HG03108 (cell line): ENCODE data around the gene MYEOV.

Experiments used
- ATAC-seq: cut with Tn5 transposase; IDR thresholded peaks from one replicate; pipeline ENCODE4 v1.9.1; 2021; ENCODE audit warnings: moderate library complexity; ENCODE audit not compliant: unreplicated experiment

The MYEOV gene

GRCh38 chr11:69301081-69301454, 7.1 kb downstream of the MYEOV start:
- no peak for ATAC-seq

DNA sequence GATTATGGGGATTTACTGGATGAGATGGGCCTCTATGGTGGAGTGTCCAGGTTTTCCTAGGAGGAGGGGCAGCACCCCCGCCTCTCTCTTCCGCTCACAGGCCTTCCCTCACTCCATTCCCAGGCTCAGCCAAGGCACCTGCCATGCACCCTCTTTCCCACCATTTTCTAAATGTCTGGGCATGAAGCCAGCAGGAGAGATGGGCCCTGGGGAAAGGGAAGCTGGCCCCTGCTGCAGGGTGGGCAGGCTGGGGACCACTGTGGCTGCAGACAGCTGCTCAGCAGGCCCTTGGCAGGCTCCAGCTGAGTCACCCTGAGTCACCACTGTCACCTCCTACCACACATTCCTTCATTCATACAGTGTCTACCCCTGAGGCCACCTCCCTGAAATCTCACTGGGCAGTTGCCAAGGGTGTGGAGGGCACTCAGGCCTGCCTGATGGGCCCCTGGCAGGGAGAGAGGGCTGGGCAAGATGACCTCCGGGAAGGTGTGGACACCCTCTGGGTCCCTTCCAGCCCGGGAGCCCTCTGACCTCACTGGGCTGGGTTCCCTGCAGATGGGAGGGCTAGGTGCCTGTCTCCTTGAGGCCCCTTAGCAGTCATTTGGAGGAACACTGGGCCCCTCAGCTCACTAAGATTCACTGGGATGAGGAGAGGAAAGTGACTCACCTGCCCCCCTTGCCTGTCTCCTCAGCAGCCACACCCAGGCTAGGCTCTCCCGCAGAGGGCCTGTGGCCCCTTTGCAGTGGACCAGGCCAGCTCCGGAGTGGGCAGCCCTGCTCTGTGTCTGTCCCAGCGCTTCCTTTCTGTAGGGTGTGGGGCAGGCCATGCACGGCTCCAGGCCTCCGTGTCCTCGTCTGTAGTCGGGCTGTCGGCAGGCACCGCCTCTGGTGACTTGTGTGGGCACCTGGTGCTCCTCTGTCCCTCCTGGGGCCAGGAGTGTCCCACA, 7.8 kb downstream of the MYEOV start:
- ATAC-seq: no peak

DNA sequence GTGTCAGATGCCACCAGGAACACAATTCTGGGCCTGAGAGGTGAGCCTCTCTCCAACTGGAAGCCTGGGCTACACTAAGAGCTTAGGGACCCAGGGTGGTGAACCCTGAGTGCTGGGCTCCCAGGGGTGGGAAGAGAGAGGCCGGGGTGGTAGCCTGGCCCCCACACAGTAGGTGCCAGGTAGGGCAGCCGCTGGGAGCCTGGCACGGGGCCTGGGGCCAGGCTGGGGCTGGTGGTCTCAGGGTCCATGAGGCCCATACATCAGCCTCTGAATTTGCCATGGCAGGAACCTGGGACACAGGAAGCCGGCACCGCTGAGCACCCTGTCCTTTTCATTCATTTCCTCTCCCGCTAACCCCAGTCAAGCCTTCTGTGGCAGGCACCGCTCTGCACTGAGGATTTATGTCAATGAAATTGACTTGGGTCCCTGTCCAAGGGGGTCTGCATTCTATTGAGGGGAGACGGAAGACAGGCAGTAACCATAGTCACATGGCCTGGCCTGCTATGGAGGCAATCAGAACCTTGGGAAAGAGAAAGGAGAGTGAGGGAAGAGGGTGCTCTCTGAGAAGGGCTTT, 8.6 kb downstream of the MYEOV start:
- ATAC-seq: no peak

DNA sequence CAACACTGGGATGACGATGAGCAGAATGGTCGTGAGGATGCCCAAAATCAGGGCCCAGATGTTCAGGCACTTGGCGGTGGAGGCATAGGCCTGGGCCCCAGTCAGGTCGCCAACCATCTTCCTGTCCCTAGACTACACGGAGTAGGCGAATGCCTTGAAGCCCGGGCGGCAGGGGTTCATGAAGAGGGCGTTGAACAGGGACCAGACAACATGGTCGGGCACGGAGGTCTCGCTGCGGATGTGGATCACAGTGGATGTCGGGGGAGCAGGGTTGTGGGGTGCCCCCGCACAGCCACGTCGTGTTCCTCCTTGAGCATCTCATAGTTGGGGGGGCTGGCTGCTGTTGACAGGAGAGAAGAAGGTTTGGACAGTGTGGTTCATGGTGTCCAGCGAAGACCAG, 9.5 kb downstream of the MYEOV start:
- no peak for ATAC-seq

DNA sequence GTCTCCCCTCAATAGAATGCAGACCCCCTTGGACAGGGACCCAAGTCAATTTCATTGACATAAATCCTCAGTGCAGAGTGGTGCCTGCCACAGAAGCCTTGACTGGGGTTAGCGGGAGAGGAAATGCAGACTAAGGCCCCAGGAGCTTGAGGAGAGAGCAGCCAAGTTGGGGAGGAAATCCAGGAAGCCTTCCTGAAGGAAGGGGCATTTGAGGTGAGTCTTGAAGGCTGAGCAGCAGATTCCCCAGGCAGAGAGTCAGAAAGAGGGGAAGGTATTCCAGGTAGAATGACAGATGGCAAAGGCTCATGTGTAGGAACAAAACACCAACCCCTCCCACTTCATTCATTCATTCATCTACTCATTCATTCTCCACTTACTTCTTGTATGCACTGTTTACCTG, 10.3 kb downstream of the MYEOV start:
- ATAC-seq: no peak

GRCh38 chr11:69304686-69305085, 10.7 kb downstream of the MYEOV start:
- no peak for ATAC-seq

DNA sequence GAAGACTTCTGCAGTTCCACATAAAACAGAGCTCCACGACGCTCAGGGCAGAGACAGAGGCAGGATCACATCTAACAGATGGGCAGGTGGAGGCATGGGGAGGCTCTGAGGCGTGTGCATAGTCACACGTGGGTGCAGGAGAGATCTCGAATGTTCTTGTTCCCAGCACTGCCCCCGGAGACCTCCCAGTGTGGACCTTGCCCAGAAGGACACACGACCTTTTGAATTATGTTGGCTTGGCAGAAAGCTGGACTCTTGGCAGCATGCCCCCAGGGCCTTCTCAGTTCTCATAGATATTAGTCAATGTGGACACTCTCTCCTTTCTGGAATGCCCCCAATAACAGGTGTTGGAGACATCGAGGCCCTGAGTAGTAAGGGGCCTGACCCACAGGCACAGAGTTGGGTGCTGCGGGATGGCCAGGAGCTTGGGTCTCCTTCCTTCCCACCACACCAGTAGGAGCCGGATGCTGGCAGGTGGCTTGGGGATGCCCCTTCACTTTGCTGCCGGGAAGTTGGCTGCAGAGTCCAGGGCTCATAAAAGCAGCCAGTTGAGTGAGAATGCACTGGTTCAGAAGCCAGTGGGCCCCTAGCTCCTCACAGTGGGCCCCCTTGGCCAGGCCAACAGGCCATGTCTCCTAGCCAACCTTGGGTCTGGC, 12.1 kb downstream of the MYEOV start:
- ATAC-seq: no peak

GRCh38 chr11:69306821-69307220, 12.9 kb downstream of the MYEOV start:
- ATAC-seq: no peak

GRCh38 chr11:69307421-69307820, 13.5 kb downstream of the MYEOV start:
- ATAC-seq: no peak

GRCh38 chr11:69307871-69308431, 14.0 kb downstream of the MYEOV start:
- ATAC-seq: no peak

- no peak for ATAC-seq
Measured at GRCh38 chr11:69308491-69308911, 14.5 kb downstream of the MYEOV start.

DNA sequence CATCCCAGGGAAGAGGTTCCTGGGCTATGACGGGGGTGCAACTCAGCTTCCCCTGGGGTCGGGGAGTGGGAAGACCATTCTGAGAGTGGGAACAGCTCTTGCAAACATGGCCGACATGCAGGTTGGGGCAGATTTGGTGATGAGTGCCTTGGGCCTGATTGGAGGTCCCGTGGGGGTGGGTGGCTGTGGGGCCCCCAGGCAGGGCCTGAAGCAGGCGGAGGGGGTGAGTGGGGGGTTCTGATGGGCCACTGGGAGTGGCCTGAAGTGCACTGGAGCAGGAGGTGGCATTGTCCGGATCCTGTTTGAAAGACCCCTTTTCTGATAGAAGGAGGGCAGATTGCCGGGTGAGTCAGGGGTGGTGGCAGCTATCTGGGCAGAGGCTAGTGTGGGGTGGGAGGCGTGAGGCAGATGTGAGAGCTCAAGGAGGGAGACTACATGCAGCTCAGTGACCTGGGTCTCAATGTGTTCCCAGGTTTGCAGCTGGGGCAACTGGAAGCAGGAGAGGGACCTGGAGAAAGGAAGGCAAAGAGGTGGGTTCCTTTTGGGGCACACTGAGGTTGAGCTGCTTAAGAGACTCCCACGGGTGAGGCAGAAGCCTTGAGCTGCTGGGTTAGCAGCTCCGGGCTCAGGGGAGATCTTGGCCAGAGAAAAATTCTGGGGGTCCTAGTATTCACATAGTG, 15.1 kb downstream of the MYEOV start:
- ATAC-seq: no peak

DNA sequence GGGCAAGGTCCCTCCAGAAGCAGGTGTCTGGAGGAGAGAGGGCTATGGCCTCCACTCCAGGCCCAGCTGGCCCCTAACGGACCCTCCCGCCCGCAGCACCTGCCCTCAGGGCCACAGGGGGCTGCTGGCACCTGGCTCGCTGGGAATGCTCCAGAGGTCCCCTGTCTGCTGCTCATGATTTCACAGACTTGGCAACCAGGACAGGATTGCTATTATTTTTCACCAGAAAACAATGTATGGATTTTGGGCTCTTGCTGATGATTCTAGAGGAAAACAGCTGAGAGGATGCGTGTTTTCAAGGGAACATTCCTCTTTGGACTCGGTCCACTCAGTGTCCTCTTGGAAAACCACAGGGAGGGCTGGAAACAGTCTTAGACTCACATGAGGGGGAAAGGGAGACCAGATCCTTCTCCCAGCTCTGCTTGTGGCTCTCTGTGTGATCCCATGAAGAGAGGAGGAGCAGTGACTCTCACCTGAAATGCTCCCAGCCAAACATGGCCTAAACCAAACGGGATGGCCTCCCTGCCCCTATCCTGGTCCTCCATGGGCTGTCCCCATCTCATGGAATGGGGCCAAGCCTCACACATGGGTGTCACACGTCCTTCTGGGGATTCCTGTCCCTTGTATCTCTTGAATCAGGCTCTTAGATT, 15.8 kb downstream of the MYEOV start:
- ATAC-seq: no peak

DNA sequence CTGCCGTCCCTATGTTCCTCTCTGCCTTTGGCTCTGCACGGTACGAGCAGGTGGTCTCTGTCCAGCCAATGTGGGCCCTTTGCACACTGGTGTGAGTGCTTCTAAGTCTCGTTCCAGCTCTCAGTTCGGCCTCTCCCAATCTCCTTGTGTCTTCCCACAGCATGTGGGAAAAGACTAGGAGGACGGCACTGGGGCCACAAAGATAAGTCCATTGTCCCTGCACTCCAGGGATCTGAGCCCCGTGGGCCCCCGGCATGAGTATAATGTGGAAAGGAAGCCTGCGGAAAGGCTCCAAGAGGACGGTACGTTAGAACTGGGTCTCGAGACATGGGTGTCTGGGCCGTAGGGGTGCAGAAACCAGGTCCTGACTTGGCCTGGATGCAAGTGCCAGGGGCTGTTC, 16.4 kb downstream of the MYEOV start:
- no peak for ATAC-seq

DNA sequence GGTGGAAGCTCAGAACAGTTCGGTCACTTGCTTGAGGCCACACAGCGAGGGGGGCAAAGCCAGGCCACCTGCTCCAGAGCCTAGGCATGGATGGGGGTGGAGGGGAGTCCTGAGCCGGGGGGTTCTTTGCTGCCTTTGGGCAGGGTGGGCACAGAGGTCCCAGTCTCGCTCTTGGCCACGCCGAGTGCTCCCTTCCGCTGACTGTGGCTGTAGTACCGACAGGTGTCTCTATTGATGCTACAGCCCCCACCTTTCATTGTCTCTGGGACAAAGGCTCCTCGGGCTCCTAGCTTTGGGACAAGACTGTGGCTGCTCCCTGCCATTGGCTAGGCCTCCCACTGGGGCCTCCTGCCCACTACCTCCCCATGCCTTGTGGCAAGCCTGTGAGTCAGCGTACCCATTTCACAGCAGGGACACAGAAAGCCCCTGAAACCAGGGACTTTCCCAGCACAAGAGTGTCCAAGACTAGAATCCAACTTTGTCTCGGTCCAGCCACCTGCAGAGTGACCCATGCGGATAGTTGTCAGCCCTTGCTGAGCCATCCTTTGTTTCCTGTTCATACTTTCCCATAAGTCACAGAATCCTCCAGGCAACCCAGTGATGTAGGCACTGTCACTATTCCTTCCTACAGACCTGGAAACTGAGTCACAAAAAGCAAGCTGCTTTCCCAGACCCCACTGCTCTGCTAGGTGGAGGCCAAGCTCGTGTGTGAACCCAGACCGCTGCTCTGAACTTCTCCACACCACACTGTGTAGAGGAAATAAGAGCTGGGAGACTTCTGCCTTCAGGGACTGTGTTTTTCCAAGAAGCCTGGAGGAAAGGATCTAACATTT, 17.2 kb downstream of the MYEOV start:
- no peak for ATAC-seq

- no peak for ATAC-seq
Measured at GRCh38 chr11:69311767-69312385, 17.9 kb downstream of the MYEOV start.

- no peak for ATAC-seq
Measured at GRCh38 chr11:69312453-69313404, 18.8 kb downstream of the MYEOV start.

DNA sequence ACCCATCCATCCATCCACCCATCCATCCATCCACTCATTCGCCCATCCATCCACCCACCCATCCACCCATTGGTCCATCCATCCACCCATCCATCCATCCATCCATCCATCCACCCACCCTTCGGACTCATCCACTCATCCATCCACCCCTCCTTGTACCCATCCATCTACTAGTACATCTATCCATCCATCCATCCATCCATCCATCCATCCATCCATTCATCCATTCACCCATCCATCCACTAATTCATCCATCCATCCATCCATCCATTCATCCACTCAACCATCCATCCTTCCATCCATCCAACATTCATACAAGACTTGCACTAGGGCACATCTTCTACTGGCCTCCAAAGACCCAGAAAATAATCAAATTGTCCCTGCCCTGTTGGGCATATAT, 20.0 kb downstream of the MYEOV start:
- ATAC-seq: no peak
